ENCODE measurements around the gene DEAF1. TPM values are rescaled to one million over a fixed set of nuclear protein-coding genes. Genes with fewer than 3 reads are reported as not detected.

The DEAF1 gene
- total RNA-seq, 1 donor from 2014 or later: 56.5 TPM

- no peaks in the 10 kb centered on the region for H3K27me3 ChIP-seq (ENCODE audit: control insufficient read depth, insufficient read depth, low read length)
- no peak for DNase-seq (ENCODE audit: low read depth)
- TF ChIP-seq CTCF (IDR thresholded peaks at IDR 0.05; ENCODE audit: insufficient read depth, low read length, poor library complexity, severe bottlenecking): no peak
- no peak overlapping the region for H3K4me3 ChIP-seq (ENCODE audit: low read depth, low read length)
- H3K36me3 ChIP-seq (ENCODE audit: control insufficient read depth, insufficient read depth, low read length): peaks cover 1% of the 10 kb centered on the region
These were observed 24.4 kb upstream of the DEAF1 start for GRCh38 chr11:719214-720016.

DNA sequence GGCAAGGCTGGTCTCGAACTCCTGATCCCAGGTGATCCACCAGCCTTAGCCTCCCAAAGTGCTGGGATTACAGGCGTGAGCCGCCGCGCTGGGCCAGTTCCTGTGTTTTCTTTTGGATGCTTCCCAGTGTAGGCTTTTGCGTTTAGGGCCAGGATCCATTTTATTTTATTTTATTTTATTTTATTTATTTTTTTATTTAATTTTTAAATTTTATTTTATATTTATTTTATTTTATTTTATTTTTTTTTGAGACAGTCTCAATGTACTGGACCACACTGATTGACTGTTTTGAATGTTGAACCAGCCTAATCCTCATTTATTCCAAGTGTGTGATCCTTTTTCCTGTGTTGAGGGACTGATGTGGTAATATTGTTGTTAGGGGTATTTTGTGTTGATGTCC, 19.4 kb upstream of the DEAF1 start:
- H3K4me3 ChIP-seq (ENCODE audit: low read depth, low read length): no peak overlapping the region
- peaks cover 1% of the 10 kb centered on the region for H3K36me3 ChIP-seq (ENCODE audit: control insufficient read depth, insufficient read depth, low read length)
- H3K27me3 ChIP-seq (ENCODE audit: control insufficient read depth, insufficient read depth, low read length): no peaks in the 10 kb centered on the region
- no peak for TF ChIP-seq CTCF (IDR thresholded peaks at IDR 0.05; ENCODE audit: insufficient read depth, low read length, poor library complexity, severe bottlenecking)
- no peak for DNase-seq (ENCODE audit: low read depth)

DNA sequence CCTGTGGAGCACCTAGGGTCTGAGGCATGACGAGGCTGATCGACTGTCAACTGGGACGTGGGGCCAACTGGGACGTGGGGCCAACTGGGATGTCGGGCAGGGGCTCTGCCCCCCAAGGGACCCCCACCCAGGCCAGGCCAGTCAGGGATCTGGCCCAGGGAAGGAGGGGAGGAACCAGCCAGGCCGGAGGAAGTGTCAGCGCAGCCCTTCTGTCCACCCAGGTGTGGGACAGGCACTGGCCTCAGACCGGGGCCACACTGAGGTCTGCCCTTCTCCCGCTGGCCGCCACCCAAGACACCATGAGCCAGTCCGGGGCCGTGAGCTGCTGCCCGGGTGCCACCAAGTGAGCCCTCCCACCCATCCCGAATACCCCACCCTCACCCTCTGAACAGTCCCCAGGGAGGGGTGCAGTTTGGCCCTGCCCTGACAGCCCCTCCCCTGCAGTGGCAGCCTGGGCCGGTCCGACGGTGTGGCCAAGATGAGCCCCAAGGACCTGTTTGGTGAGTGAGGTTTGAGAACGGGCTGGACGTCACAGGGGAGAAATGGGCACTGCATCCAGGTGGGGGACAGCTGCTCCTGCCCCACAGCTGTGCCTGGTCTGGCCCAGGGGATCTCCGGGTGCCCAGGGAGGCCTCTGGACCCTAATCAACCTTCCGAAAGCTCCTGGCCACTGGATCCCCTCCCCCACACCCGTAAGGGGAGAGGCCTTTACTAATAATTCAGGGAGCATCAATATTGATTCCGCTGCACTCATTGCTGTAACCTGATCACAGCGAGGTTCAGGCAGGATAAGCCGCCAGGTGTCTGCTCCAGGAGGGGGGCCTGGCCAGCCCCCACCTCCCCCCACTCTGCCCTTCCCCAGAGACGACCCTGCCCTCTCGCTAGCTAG, 14.3 kb upstream of the DEAF1 start:
- no peak for DNase-seq (ENCODE audit: low read depth)

DNA sequence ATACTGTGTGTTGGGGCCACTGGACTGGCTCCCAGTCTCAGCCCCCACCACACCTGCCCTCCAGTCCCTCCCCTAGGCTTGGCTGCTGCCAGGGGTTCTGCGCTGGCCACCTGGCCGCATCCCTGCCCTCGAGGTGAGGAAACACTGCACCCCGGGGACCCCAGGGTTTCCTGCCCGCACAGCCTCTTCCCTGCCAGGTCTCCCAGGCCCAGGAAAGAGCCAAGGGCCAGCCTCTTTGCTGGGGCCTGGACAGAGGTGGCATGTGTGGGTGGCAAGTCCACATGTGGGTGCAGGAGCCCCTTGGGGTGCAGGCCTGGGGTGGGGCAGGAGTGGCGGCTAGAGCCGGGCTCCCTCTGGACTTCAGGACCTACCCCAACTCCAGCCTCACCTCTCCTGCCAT, 13.5 kb upstream of the DEAF1 start:
- peaks cover 1% of the 10 kb centered on the region for H3K36me3 ChIP-seq (ENCODE audit: control insufficient read depth, insufficient read depth, low read length)

More for the DNA sequence above, 14.3 kb upstream of the DEAF1 start:
- peaks cover 1% of the 10 kb centered on the region for H3K36me3 ChIP-seq (ENCODE audit: control insufficient read depth, insufficient read depth, low read length)
- H3K27me3 ChIP-seq (ENCODE audit: control insufficient read depth, insufficient read depth, low read length): no peaks in the 10 kb centered on the region
- no peak for TF ChIP-seq CTCF (IDR thresholded peaks at IDR 0.05; ENCODE audit: insufficient read depth, low read length, poor library complexity, severe bottlenecking)
- no peak overlapping the region for H3K4me3 ChIP-seq (ENCODE audit: low read depth, low read length)

DNA sequence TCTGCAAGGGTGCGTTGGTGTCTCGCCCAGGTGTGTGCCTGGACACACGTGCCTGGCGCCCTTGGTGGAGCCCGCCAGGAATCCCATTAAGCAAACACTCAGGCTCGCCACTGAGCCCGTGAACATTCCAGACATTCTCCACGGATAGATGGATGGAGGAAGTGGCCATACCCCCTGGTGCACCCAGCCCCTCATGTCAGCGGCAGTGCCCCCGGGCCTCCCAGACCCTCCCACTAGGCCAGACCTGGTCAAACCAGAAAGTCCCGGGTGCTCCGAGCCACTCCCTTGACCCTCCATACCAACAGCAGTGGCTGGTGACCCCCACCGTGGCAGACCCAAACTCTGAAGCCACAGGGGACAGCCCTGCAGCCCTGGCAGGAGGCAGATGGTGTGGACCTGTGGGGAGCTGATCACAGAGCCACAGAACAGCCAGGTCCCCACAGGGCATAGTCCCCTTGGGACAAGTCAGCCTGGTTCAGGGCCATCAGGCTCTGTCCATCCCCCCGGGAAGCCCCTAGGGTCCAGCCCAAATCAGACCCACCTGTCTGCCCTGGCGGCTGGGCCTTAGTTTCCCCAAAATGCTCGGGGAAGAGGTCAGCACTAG, 12.9 kb upstream of the DEAF1 start:
- Histone ChIP-seq H3K27me3 (ENCODE audit: control insufficient read depth, insufficient read depth, low read length) (no peaks in the 10 kb centered on the region), H3K4me3 (ENCODE audit: low read depth, low read length) (no peak overlapping the region), H3K36me3 (ENCODE audit: control insufficient read depth, insufficient read depth, low read length) (peaks cover under 1% of the 10 kb centered on the region)
- no peak for TF ChIP-seq CTCF (IDR thresholded peaks at IDR 0.05; ENCODE audit: insufficient read depth, low read length, poor library complexity, severe bottlenecking)
- DNase-seq (ENCODE audit: low read depth): no peak

More for the DNA sequence above, 13.5 kb upstream of the DEAF1 start:
- Histone ChIP-seq H3K4me3 (ENCODE audit: low read depth, low read length) (no peak overlapping the region), H3K27me3 (ENCODE audit: control insufficient read depth, insufficient read depth, low read length) (no peaks in the 10 kb centered on the region)
- DNase-seq (ENCODE audit: low read depth): no peak
- no peak for TF ChIP-seq CTCF (IDR thresholded peaks at IDR 0.05; ENCODE audit: insufficient read depth, low read length, poor library complexity, severe bottlenecking)
